AG04450 (cell line): ENCODE data around the gene ZC3H4. TPM values are rescaled to one million over a fixed set of nuclear protein-coding genes. Genes with fewer than 3 reads are reported as not detected.
A peak's percentile ranks its signal among the peaks of the same experiment; 100 is the strongest.

Experiments used
- CTCF ChIA-PET: fragments of 300-600, 350-600 bp; formaldehyde crosslinking; extraction: SDS; loops from one replicate; lab custom pipeline; 2022; ENCODE audit warnings: antibody characterized with exemption, inconsistent platforms; lab: Charles Lee
- POLR2A ChIA-PET: fragments of 350-600 bp; formaldehyde crosslinking; extraction: SDS; loops from one replicate; lab custom pipeline; 2021; ENCODE audit warnings: antibody characterized with exemption, inconsistent platforms; lab: Yijun Ruan, JAX
- DNase-seq: peaks from one replicate; pipeline ENCODE4 v3.0.0-alpha.2; 2011; ENCODE audit warnings: low read depth, low spot score
- H3K27ac ChIP-seq: one replicate; pipeline ENCODE4 v1.5.1; 2012; ENCODE audit warnings: low read depth, low read length, control low read depth
- H3K27me3 ChIP-seq: one replicate; pipeline ENCODE4 v1.6.0; 2012; ENCODE audit warnings: low read length; ENCODE audit not compliant: control insufficient read depth, insufficient read depth
- H3K4me3 ChIP-seq: 2 replicates; pipeline ENCODE4 v1.5.1; 2011; ENCODE audit warnings: mild to moderate bottlenecking, low read depth, low read length, control low read depth
- H3K9me3 ChIP-seq: 2 replicates; pipeline ENCODE4 v1.5.1; 2012; ENCODE audit warnings: low read length; ENCODE audit not compliant: control insufficient read depth, insufficient read depth
- polyA plus RNA-seq: library from polyadenylated mRNA; depleted of rRNA; stranded (reverse); fragments of >200 nt; gene quantifications from 2 replicates; pipeline ENCODE4 v1.2.3, GENCODE V29; 2011
- TF ChIP-seq, protein P1 (sequence below): IDR thresholded peaks from 2 replicates; pipeline ENCODE4 v1.5.1; 2011; ENCODE audit warnings: low read depth, low read length, control low read depth, inconsistent platforms

ZC3H4 gene
- polyA plus RNA-seq, 1 experiment, result 4.9 TPM

GRCh38 chr19:47100290-47100689, 13.3 kb downstream of the ZC3H4 start:
- H3K4me3 ChIP-seq, result no peak overlapping the region
- POLR2A ChIA-PET, result no interaction called here
- no peak for DNase-seq
- H3K9me3 ChIP-seq, result no peaks in the 10 kb centered on the region
- TF ChIP-seq, protein P1, sequence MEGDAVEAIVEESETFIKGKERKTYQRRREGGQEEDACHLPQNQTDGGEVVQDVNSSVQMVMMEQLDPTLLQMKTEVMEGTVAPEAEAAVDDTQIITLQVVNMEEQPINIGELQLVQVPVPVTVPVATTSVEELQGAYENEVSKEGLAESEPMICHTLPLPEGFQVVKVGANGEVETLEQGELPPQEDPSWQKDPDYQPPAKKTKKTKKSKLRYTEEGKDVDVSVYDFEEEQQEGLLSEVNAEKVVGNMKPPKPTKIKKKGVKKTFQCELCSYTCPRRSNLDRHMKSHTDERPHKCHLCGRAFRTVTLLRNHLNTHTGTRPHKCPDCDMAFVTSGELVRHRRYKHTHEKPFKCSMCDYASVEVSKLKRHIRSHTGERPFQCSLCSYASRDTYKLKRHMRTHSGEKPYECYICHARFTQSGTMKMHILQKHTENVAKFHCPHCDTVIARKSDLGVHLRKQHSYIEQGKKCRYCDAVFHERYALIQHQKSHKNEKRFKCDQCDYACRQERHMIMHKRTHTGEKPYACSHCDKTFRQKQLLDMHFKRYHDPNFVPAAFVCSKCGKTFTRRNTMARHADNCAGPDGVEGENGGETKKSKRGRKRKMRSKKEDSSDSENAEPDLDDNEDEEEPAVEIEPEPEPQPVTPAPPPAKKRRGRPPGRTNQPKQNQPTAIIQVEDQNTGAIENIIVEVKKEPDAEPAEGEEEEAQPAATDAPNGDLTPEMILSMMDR, result no peak
- H3K27me3 ChIP-seq, result no peaks in the 10 kb centered on the region
- H3K27ac ChIP-seq, result no peak overlapping the region
- CTCF ChIA-PET, result no interaction called here

DNA sequence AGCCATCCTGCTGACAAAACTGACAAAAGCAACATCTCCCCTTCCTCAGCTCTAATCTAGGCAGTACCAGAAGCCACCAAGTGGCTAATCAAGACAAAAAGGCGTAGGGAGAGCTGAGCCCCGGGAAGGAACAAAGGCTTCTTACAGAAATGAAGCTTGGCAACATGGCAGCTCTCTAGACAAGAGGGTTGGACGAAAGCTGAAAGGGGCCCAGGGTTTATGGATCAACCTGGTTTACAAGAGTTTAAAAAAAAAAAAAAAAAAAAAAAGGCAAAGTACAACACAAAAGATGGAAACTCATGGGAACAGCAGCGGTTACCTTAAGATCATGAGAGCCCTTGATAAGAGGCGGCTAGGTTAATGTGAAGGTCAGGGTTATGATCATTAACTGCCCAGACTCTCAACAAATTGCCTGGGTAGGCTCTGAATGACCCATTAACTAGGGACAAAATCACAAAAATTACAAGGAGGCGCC, 14.0 kb downstream of the ZC3H4 start:
- H3K27ac ChIP-seq, result peak overlapping the region; percentile 2
- TF ChIP-seq, protein P1, result no peak
- H3K4me3 ChIP-seq, result no peak overlapping the region
- no peaks in the 10 kb centered on the region for H3K9me3 ChIP-seq
- ChIA-PET CTCF (interaction anchor here (0.6 to 0.7 kb wide), 2 partner anchors 8 to 26 kb away, joined by 3 to 7 read pairs; no protein-coding TSS in a partner anchor), POLR2A (no interaction called here)
- DNase-seq, result no peak
- no peaks in the 10 kb centered on the region for H3K27me3 ChIP-seq

- TF ChIP-seq, protein P1, result no peak
- Histone ChIP-seq H3K9me3 (no peaks in the 10 kb centered on the region), H3K27me3 (no peaks in the 10 kb centered on the region), H3K27ac (no peak overlapping the region), H3K4me3 (no peak overlapping the region)
- ChIA-PET CTCF (interaction anchor here (0.7 to 1.0 kb wide), 2 partner anchors 27 to 32 kb away, joined by 3 read pairs; partner anchors contain the start of gene SAE1), POLR2A (no interaction called here)
- DNase-seq, result no peak
Measured at GRCh38 chr19:47098608-47099007, 15.0 kb downstream of the ZC3H4 start.

DNA sequence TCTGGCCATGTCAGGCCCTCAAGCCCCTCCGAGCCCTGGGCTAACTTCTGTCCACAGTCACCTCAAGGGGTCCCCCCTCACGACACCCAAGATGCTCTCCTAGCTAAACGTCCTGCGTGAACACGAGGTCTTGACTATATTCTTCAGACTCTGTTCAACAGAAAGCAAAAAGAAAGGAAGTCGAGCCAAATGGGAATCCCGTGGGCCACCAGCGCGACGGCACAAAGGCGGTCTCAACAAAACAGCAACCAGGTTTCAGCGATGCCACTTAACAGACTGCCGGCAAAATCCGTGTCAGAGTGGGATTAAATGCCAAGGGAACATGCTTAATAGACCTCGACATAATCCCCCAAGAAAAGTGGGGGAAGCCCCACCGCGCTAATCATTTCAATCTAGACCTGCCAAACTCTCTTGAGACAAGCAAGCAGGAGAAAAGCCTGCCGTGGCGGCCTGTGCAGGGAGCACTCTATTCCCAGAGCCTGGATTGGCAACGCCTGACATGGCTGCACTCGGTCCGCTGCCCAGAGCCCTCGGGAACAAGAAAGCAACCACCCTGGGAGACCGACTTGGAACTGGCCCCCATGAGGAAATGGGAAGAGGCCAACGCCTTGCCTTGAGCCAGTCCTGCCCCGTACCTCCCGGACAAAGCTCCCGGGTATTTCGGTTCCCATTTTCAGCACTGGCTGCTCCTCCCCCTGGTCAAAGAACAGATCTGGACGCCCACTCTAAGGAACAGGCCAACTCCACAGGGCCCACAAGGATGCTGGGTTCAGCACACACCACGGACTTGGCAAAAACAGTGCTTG, 16.0 kb downstream of the ZC3H4 start:
- CTCF ChIA-PET, result interaction anchor here (1.0 to 1.5 kb wide), 3 partner anchors 28 to 114 kb away, joined by 3 to 4 read pairs (median 4); partner anchors contain the start of gene SAE1
- no peak for DNase-seq
- POLR2A ChIA-PET, result no interaction called here
- H3K27me3 ChIP-seq, result no peaks in the 10 kb centered on the region
- TF ChIP-seq, protein P1, result no peak
- no peak overlapping the region for H3K4me3 ChIP-seq
- H3K27ac ChIP-seq, result no peak overlapping the region
- no peaks in the 10 kb centered on the region for H3K9me3 ChIP-seq

- Histone ChIP-seq H3K27ac (no peak overlapping the region), H3K27me3 (no peaks in the 10 kb centered on the region), H3K9me3 (no peaks in the 10 kb centered on the region), H3K4me3 (no peak overlapping the region)
- CTCF ChIA-PET, result interaction anchor here (1.1 to 1.5 kb wide), 2 partner anchors 29 to 115 kb away, joined by 4 read pairs; no protein-coding TSS in a partner anchor
- no peak for DNase-seq
- POLR2A ChIA-PET, result no interaction called here
- TF ChIP-seq, protein P1, result no peak
Measured at GRCh38 chr19:47096721-47097120, 16.9 kb downstream of the ZC3H4 start.
